LNCaP clone FGC (cell line): ENCODE data around the gene ST6GAL1.

ENCODE experiments used
- DNase-seq: peaks from one replicate; pipeline ENCODE4 v3.0.0-alpha.2; 2011; ENCODE audit warnings: low read depth
- H3K4me3 ChIP-seq: 2 replicates; pipeline ENCODE4 v1.5.1; 2011; ENCODE audit warnings: mild to moderate bottlenecking, low read depth, low read length, control low read depth
- CTCF ChIP-seq: IDR thresholded peaks from 2 replicates; pipeline ENCODE4 v1.5.1; 2012; ENCODE audit warnings: mild to moderate bottlenecking; ENCODE audit not compliant: control insufficient read depth, insufficient read depth; ENCODE audit errors: extremely low read depth

ST6GAL1 gene

DNA sequence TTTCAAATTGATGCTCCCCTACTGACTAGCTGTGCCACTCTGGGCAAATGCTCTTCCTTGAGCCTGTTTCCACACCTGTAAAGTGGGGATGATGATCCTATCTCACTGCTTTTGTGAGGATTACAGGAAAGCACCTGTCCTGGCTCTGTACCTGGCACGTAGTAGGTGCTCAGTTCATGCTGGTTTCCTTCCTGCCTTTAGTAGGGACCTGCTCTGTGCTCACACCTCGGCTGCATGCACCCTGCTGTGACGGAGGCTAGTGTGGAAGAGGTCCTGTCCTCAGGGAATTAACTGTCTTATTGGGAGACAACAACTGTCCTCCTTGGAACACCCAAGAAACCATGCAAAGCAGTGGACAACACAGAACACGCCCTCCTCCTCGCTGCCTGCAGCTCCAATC, 147.2 kb downstream of the ST6GAL1 start:
- DNase-seq, result no peak
- TF ChIP-seq CTCF, result no peak
- H3K4me3 ChIP-seq, result no peak overlapping the region

GRCh38 chr3:187079090-187080022, 149.0 kb downstream of the ST6GAL1 start:
- no peak for DNase-seq
- H3K4me3 ChIP-seq, result no peak overlapping the region
- TF ChIP-seq CTCF, result no peak

GRCh38 chr3:187080799-187081450, 150.6 kb downstream of the ST6GAL1 start:
- no peak for TF ChIP-seq CTCF
- H3K4me3 ChIP-seq, result no peak overlapping the region
- no peak for DNase-seq

DNA sequence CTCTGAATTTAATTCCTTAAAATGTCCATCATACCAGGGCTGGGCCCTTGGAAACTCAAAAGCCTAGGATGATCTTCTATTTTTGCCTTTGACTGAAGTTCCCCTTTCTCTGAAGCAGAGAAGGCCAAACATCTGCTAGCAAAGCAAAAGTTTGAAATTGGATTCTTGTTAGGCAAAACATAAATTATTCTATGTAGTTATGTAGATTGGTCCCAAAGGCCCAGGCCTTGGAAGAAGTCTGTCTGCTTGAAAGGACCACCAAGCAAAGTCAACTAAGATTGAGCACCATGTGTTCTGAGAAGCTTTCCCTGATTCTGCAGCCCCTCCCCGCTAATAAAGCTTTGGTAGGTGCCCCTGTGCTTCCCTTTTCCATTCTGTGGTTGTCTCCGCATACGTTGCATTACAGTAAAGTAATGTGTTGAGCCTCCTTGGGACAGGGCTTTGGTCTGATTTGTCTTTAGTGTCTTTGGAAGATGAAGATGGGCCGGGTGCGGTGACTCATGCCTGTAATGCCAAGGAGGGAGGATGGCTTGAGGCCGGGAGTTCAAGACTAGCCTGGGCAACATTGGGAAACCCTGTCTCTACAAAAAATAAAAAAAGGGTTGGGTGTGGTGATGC, 152.5 kb downstream of the ST6GAL1 start:
- H3K4me3 ChIP-seq, result no peak overlapping the region
- no peak for TF ChIP-seq CTCF
- DNase-seq, result no peak

DNA sequence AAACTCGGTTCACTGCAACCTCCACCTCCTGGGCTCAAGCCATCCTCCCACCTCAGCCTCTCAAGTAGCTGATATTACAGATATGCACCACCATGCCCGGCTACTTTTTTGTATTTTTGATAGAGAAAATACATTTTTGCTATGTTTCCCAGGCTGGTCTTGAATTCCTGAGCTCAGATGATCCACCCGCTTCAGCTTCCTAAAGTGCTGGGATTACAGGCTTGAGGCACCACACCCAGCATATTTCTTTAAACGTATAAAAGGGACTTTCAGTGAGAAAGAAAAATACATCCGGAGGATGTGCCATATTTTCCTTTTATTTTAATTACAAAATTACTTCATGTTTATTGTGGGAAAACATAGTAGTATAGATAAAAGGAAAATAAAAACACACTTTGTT, 153.8 kb downstream of the ST6GAL1 start:
- no peak for DNase-seq
- H3K4me3 ChIP-seq, result no peak overlapping the region
- no peak for TF ChIP-seq CTCF

- no peak for DNase-seq
- no peak for TF ChIP-seq CTCF
- H3K4me3 ChIP-seq, result no peak overlapping the region
Observed at GRCh38 chr3:187084580-187084979, 154.3 kb downstream of the ST6GAL1 start.
